BLaER1 (cell line): ENCODE measurements around the gene RNF182.

Source experiments
- H3K27ac ChIP-seq: shearing (Covaris generic); formaldehyde crosslinking; 2 replicates; pipeline ENCODE4 v1.8.1; 2022
- H3K27me3 ChIP-seq: shearing (Covaris generic); formaldehyde crosslinking; 2 replicates; pipeline ENCODE4 v1.8.1; 2022
- H3K36me3 ChIP-seq: shearing (Covaris generic); formaldehyde crosslinking; 2 replicates; pipeline ENCODE4 v1.8.1; 2022
- H3K4me1 ChIP-seq: shearing (Covaris generic); formaldehyde crosslinking; 2 replicates; pipeline ENCODE4 v1.8.1; 2022
- H3K4me2 ChIP-seq: shearing (Covaris generic); formaldehyde crosslinking; 2 replicates; pipeline ENCODE4 v1.8.1; 2022
- H3K4me3 ChIP-seq: shearing (Covaris generic); formaldehyde crosslinking; 2 replicates; pipeline ENCODE4 v1.8.1; 2022
- H3K9ac ChIP-seq: shearing (Covaris generic); formaldehyde crosslinking; 2 replicates; pipeline ENCODE4 v1.8.1; 2022
- H3K9me3 ChIP-seq: shearing (Covaris generic); formaldehyde crosslinking; 2 replicates; pipeline ENCODE4 v1.8.1; 2022
- H4K20me1 ChIP-seq: shearing (Covaris generic); formaldehyde crosslinking; 2 replicates; pipeline ENCODE4 v1.8.1; 2022
- Cebpa-rat ChIP-seq: shearing (Covaris generic); IDR thresholded peaks from 2 replicates; pipeline ENCODE4 v1.8.1; 2022

Gene RNF182

DNA sequence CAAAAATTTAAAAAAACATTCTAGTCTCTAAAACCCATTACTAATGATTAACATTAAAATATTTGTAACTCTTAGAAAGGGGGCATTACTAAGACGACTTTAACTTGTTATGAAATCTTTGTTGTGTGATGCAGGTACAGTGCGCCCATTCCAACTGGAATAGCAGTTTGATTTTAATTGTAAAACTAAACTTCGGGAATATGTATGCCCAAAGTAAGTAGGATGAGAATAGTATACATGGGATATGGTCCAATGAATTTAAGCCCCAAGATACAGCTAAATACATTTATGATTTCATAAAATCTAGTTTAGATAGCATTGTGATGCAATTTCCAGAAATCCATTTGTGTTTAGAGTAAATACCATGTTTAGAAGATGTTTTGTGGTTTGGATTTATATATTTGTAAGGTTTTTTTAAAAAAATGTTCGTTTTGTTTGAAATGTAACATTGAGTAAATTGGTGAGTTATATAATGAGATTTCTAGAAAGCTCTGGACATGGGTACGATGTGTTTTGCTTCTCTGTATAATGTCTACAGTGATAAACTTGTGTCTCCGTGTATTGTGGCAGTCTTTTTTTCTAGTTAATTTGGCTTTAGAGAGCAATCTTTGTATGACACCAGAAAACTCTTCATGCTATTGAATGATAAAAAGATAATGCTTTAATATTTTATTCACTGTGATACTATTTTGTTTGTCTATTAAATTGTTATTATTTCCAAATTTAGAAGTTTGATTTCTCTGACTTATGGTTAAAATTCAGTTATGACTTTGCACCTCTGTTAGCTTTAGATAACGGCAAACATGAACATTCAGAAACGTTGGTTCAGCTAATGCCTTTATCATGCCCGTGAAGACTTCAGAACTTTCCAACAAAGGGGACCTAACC is 54.8 kb downstream of the RNF182 start:
- Histone ChIP-seq H3K9ac (no peak overlapping the region), H3K4me1 (no peaks in the 10 kb centered on the region), H3K4me3 (no peak overlapping the region), H3K9me3 (peaks cover 6% of the 10 kb centered on the region; the same call in 1 of the 2 replicates), H4K20me1 (no peaks in the 10 kb centered on the region), H3K27me3 (no peaks in the 10 kb centered on the region), H3K36me3 (no peaks in the 10 kb centered on the region), H3K27ac (no peak overlapping the region), H3K4me2 (no peak overlapping the region)
- TF ChIP-seq Cebpa-rat, result no peak

DNA sequence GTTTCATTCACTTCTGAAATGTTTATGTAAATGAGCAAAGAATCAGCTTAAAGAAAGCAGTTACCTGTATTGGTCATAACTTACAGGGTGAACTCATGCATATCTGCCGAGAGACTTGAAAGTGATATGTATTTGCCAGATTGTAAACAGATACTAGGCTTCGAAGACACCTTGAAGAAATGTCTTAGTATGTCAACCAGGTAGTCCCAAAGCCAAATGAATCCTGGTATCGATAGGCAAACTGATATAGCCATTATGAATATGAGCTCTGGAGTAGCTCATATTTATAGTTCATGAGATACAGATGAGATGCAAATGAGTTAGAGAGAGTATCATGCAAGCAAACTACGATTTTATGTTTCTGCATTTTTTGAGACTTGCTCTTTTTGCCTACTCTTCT is 55.8 kb downstream of the RNF182 start:
- TF ChIP-seq Cebpa-rat, result no peak
- no peak overlapping the region for H3K4me3 ChIP-seq
- no peak overlapping the region for H3K9ac ChIP-seq
- no peaks in the 10 kb centered on the region for H3K27me3 ChIP-seq
- H3K27ac ChIP-seq, result no peak overlapping the region
- H3K4me1 ChIP-seq, result no peaks in the 10 kb centered on the region
- H3K36me3 ChIP-seq, result no peaks in the 10 kb centered on the region
- no peaks in the 10 kb centered on the region for H3K9me3 ChIP-seq
- no peak overlapping the region for H3K4me2 ChIP-seq
- H4K20me1 ChIP-seq, result no peaks in the 10 kb centered on the region

DNA sequence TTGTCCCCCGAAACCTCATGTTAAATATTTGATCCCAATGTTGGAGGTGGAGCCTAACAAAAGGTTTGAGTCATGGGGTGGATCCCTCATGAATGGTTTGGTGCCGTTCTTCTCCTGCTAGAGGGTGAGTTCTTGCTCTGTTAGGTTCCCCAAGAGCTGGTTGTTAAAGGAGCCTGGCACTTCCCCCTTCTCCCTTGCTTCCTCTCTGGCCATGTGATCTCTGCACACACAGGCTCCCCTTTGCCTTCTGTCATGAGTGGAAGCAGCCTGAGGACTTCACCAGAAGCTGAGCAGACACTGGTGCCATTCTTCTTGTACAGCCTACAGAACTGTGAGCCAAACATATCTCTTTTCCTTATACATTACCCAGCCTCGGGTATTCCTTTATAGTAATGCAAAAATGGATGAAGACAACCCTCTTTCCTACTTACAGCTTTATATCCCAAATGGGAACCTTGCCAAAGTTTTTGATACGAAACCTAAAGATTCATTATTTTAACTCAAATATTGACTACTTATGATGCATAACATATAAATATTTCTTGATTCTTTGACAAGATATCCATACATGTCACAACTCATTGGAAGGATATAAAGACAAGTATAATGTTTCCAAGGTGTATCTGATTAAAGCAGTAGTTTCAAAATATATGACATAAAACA is 61.0 kb downstream of the RNF182 start:
- no peak overlapping the region for H3K9ac ChIP-seq
- H3K4me2 ChIP-seq, result no peak overlapping the region
- no peak overlapping the region for H3K4me3 ChIP-seq
- no peaks in the 10 kb centered on the region for H3K36me3 ChIP-seq
- no peaks in the 10 kb centered on the region for H3K9me3 ChIP-seq
- no peak overlapping the region for H3K27ac ChIP-seq
- TF ChIP-seq Cebpa-rat, result no peak
- H3K4me1 ChIP-seq, result 0 out of 2 replicates have a peak, but pooled peaks cover 5% of the 10 kb centered on the region
- no peaks in the 10 kb centered on the region for H4K20me1 ChIP-seq
- H3K27me3 ChIP-seq, result no peaks in the 10 kb centered on the region

DNA sequence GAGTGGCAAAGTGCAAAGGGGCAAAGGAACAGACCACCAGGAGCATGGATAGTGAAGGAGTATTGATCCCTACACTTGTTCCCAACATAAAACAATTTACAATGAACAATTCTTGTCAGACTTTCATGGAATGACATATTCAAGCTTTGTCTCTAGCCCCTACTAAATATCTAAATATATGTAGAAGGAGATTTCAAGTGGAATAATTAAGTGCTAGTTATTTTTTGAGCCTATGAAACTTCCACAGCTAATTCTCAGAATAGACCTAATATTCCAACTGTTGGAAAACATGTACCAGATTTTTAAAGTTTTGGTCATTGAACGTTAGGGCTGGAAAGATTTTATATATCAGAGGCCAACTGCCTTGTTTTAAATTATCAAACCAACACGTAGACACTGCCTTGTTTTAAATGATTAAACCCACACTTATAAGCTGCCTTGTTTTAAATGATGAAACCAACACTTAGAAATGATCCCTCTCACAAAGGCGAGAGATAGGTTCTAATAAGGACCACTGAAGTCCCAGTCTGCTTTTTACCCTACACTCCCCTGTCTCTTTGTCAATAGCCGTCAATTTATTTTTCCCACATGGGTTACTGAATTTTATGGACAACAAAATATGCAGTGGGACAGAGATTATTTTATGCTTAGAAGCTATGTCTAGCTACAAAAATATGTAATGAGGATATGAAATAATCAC is 62.1 kb downstream of the RNF182 start:
- Histone ChIP-seq H3K27ac (no peak overlapping the region), H3K27me3 (no peaks in the 10 kb centered on the region), H3K36me3 (no peaks in the 10 kb centered on the region), H4K20me1 (no peaks in the 10 kb centered on the region), H3K4me2 (no peak overlapping the region), H3K4me1 (0 out of 2 replicates have a peak, but pooled peaks cover 5% of the 10 kb centered on the region), H3K4me3 (no peak overlapping the region), H3K9ac (no peak overlapping the region), H3K9me3 (no peaks in the 10 kb centered on the region)
- TF ChIP-seq Cebpa-rat, result no peak

DNA sequence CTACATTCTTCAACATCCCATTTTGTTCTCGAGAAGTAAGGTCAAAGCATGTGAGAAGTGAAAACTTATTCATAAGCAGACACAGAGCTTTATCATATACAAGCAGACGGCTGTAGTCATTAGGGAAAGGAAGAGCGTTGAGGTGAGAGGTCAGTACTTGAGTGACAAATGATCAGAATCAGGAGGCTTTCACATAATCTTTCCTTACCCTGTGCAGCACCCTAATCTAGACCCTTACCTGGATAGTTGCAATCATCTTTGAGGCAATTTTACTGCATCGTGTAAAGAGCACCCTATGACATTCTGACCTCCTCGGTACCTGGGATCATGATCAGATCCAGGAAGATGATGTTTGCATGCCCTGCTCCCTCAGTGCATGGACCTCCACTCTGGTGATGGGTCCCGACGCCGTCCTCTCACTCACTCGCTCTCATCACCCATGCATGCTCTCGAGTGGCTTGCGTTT is 62.7 kb downstream of the RNF182 start:
- Histone ChIP-seq H3K4me1 (0 out of 2 replicates have a peak, but pooled peaks cover 5% of the 10 kb centered on the region), H3K36me3 (no peaks in the 10 kb centered on the region), H3K27me3 (no peaks in the 10 kb centered on the region), H3K4me2 (no peak overlapping the region), H4K20me1 (no peaks in the 10 kb centered on the region), H3K27ac (no peak overlapping the region), H3K9me3 (no peaks in the 10 kb centered on the region), H3K4me3 (no peak overlapping the region), H3K9ac (no peak overlapping the region)
- TF ChIP-seq Cebpa-rat, result no peak

DNA sequence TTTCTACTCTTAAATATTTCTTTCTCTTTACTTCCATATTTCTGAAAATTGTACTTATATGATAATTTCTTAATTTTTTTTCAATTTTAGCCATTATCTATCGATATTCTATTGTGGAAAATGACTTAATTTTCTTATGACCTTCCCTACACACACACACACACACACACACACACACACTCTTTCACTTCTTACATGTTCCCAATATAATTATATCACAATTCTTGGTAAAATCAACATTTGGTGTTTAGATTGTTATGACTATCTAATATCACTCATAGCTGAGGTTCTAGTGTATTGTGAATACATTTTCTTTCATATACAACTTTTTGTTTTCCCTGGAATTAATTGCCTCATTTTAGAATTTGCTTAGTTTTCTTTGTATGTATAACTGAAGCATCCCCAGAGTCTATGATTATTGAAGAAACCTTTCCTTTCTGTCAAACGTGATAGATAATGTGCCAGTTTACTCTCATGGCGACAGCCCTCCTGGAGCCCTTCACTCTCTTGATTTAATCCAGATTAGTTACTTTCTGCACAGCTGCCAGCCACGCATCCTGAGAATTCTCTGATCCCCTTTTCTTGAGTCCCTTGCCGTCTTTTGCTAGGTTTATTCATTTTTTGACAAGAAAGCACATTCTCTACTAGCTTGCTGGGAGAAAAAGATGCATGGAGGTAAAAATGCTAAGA is 63.4 kb downstream of the RNF182 start:
- no peak for TF ChIP-seq Cebpa-rat

DNA sequence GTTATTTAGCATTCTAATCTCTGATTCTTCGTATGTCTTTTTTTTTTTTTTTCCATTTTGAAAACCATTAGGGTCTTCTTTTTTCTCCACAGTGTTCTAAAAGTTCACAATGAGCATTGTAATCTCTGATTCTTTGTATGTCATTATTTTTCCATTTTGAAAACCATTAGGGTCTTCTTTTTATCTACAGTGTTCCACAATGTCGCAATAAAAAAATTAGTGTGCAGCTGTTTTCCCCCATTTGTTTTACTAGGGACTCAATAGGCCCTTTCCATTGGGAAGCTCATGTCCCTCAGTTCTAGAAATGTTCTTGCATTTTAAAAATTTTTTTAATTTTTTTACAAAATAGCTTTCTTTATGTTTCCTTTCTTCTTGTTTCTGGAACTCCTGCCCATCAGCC is 64.2 kb downstream of the RNF182 start:
- no peaks in the 10 kb centered on the region for H3K36me3 ChIP-seq
- H3K27ac ChIP-seq, result no peak overlapping the region
- H3K4me1 ChIP-seq, result 0 out of 2 replicates have a peak, but pooled peaks cover 5% of the 10 kb centered on the region
- H3K4me3 ChIP-seq, result no peak overlapping the region
- H4K20me1 ChIP-seq, result no peaks in the 10 kb centered on the region
- H3K9me3 ChIP-seq, result no peaks in the 10 kb centered on the region
- no peak for TF ChIP-seq Cebpa-rat
- H3K4me2 ChIP-seq, result no peak overlapping the region
- no peak overlapping the region for H3K9ac ChIP-seq
- H3K27me3 ChIP-seq, result no peaks in the 10 kb centered on the region

More for the DNA sequence above, 63.4 kb downstream of the RNF182 start:
- H3K4me2 ChIP-seq, result no peak overlapping the region
- no peaks in the 10 kb centered on the region for H3K9me3 ChIP-seq
- 0 out of 2 replicates have a peak, but pooled peaks cover 5% of the 10 kb centered on the region for H3K4me1 ChIP-seq
- H3K27ac ChIP-seq, result no peak overlapping the region
- H4K20me1 ChIP-seq, result no peaks in the 10 kb centered on the region
- H3K36me3 ChIP-seq, result no peaks in the 10 kb centered on the region
- no peaks in the 10 kb centered on the region for H3K27me3 ChIP-seq
- no peak overlapping the region for H3K4me3 ChIP-seq
- H3K9ac ChIP-seq, result no peak overlapping the region

DNA sequence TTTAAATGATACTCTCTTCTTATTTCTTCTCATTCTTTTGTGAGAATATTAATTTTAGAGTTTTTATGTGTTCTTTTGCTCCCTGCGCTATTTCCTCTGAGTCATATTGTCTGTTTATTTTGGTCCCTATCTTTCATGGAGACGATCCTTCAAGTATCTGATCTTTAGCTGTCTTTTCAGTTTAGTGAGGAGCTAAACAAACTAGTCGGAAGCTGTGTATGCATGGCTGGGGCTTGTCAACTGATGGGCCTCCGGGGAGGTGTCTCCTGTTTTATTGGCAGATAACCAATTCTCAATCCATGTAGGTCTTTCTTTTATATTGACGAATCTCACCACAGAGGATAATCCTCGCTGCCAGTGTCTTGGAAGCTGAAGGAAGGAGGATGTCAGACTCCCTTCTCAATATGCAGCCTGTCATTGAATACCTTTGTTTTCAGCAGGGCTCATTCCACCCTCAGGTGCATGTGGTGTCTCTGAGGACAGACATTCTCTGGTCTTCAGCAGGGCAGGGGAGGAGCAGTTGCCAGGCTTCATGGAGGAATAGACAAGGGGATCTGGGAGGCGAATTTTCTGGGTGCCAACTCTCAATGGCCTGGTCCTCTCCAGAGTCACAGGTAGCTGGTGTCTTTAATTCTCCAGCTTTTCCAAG is 64.9 kb downstream of the RNF182 start:
- H3K4me2 ChIP-seq, result no peak overlapping the region
- H3K9me3 ChIP-seq, result no peaks in the 10 kb centered on the region
- H3K36me3 ChIP-seq, result no peaks in the 10 kb centered on the region
- no peak overlapping the region for H3K27ac ChIP-seq
- no peak overlapping the region for H3K9ac ChIP-seq
- no peak overlapping the region for H3K4me3 ChIP-seq
- no peak for TF ChIP-seq Cebpa-rat
- H4K20me1 ChIP-seq, result no peaks in the 10 kb centered on the region
- H3K27me3 ChIP-seq, result no peaks in the 10 kb centered on the region
- 0 out of 2 replicates have a peak, but pooled peaks cover 5% of the 10 kb centered on the region for H3K4me1 ChIP-seq

DNA sequence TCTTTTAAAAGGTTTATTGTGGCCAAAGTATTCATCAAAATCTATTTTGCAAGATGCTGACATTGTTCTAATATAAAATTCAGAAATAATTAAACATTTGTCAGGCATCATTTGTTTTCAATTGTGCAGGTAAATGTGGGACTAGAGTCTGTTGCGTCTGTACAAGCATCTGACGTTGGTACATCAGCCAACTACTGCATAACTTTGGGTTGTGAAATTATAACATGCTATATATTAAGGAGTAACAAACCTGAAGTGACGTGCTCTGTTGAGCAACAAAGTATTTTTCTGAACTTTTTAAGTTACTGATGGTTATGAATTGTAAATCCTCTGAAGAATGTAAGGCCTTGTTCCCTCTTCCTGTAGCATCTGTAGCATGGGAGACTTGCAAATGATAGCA is 66.0 kb downstream of the RNF182 start:
- 0 out of 2 replicates have a peak, but pooled peaks cover 5% of the 10 kb centered on the region for H3K4me1 ChIP-seq
- H3K9me3 ChIP-seq, result no peaks in the 10 kb centered on the region
- no peaks in the 10 kb centered on the region for H3K27me3 ChIP-seq
- TF ChIP-seq Cebpa-rat, result no peak
- no peaks in the 10 kb centered on the region for H4K20me1 ChIP-seq
- no peak overlapping the region for H3K4me3 ChIP-seq
- H3K36me3 ChIP-seq, result no peaks in the 10 kb centered on the region
- H3K9ac ChIP-seq, result no peak overlapping the region
- no peak overlapping the region for H3K27ac ChIP-seq
- H3K4me2 ChIP-seq, result no peak overlapping the region
